Gastrocnemius medialis (tissue), 4 donors: ENCODE results near the gene ALOX5. TPM values are rescaled to one million over a fixed set of nuclear protein-coding genes. Genes with fewer than 3 reads are reported as not detected.

Experiments
- ATAC-seq, 2 donors: fragments of 150-250 bp; one replicate each; pipeline ENCODE4 v1.9.1; 2016
- DNase-seq, 2 donors: peaks; one replicate each; pipeline ENCODE4 v3.0.0-alpha.2; 2019
- H3K27ac ChIP-seq, 4 donors: fragments of 200-600 bp; sonication (generic); 1 replicate in 1 of 4; 2 replicates in 3 of 4; pipeline ENCODE4 v1.5.1; 2016 to 2018; ENCODE audit warnings: mild to moderate bottlenecking in 2 of 4, moderate library complexity in 1 of 4
- H3K27me3 ChIP-seq, 3 donors: fragments of 200-600 bp; sonication (generic) in 2 of 3; 1 replicate in 1 of 3; 2 replicates in 2 of 3; pipeline versions ENCODE4 v1.5.1 to v1.6.0; 2016 to 2019; ENCODE audit warnings: mild to moderate bottlenecking in 1 of 3, moderate library complexity in 1 of 3
- H3K36me3 ChIP-seq, 2 donors: fragments of 200-600 bp; sonication (generic) in 1 of 2; one replicate each; pipeline ENCODE4 v1.5.1; 2017 to 2018
- H3K4me1 ChIP-seq, 2 donors: fragments of 200-600 bp; sonication (generic) in 1 of 2; one replicate each; pipeline ENCODE4 v1.5.1; 2016 to 2017; ENCODE audit warnings: mild to moderate bottlenecking in 2 of 2
- H3K4me3 ChIP-seq, 4 donors: fragments of 200-600 bp; sonication (generic) in 3 of 4; 1 replicate in 1 of 4; 2 replicates in 3 of 4; pipeline ENCODE4 v1.5.1; 2016 to 2019; ENCODE audit warnings: mild to moderate bottlenecking in 2 of 4
- H3K9me3 ChIP-seq, 3 donors: fragments of 200-600 bp; sonication (generic) in 2 of 3; 1 replicate in 1 of 3; 2 replicates in 2 of 3; pipeline ENCODE4 v1.5.1; 2016 to 2019
- POLR2A ChIP-seq, 2 donors: fragments of 450-650 bp; IDR thresholded peaks; one replicate each; pipeline ENCODE4 v1.6.1; 2017; ENCODE audit warnings: antibody characterized with exemption in 2 of 2, mild to moderate bottlenecking in 2 of 2, moderate library complexity in 2 of 2
- in situ Hi-C, 4 donors: fragments of 200-750 bp; cut with MboI; loops; one replicate each; pipeline versions ENCODE4 v1.15.0 to v1.8.0; 2017; ENCODE audit warnings: low sequenced_read_pairs in 4 of 4
- intact Hi-C: fragments of 100-400 bp; cut with DNase I; formaldehyde crosslinking; loops from one replicate; pipeline ENCODE4 v1.15.1; 2023; ENCODE audit warnings: low total_unique reads
- total RNA-seq, 4 donors: library from RNA; depleted of rRNA; stranded (reverse); fragments of >200 nt; gene quantifications; one replicate each; pipeline versions ENCODE4 v1.1.0 to v1.2.3, GENCODE V29; 2016
- TF ChIP-seq, protein P1 (sequence below), 5 experiments: fragments of 450-650 bp in 3 of 5; fragments of 200-600 bp in 2 of 5; sonication (generic) in 2 of 5; IDR thresholded peaks in 4 of 5; conservative IDR thresholded peaks in 1 of 5; 1 replicate in 4 of 5; 2 replicates in 1 of 5; pipeline ENCODE4 v1.5.1; 2016 to 2019; ENCODE audit warnings: antibody characterized with exemption in 5 of 5, mild to moderate bottlenecking in 3 of 5, moderate library complexity in 3 of 5

The ALOX5 gene
- total RNA-seq, 4 donors from 2014 or later, result 1.5 to 10.8 (median 4.2) TPM

DNA sequence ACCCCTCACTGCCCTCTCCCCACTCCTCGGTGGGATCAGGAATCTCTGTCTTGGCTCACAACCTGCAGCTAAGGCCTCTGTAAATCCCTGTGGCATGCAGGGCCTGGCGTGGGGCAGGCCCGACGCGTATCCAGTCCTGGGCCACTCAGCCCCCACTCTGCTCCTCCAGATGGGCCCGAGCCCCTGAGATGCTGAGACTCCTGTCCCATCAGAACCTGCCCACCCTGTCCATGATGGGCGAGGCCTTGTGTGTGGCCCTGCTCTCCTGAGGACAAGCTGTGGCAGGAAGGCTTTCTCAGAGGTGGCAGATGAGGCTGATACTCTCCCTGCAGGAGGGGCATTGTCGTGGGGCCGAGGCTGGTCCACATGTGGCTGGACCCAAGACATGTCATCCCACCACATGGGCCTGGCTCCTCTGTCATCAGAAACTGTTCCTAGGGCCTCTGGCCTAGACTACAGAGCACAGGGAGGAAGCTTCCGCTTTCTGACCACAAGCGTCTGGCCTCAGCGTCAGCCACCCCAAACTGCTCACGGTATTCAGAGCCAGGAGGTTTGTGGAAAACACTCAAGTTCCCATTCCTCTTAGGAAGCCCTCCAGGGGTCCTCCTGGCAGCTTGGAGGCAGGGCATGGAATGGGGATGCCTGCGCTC is 6.0 kb downstream of the ALOX5 start:
- in situ Hi-C loops, result no loop called here
- ATAC-seq, result no peak
- peak in 1 of 2 donors; percentile 38 for DNase-seq
- Histone ChIP-seq H3K27ac (no peak overlapping the region), H3K36me3 (no peaks in the 10 kb centered on the region), H3K9me3 (no peaks in the 10 kb centered on the region), H3K4me1 (no peaks in the 10 kb centered on the region), H3K27me3 (peaks cover 16 to 28% (median 24%) of the 10 kb centered on the region in 3 donors), H3K4me3 (no peak overlapping the region)
- intact Hi-C loops, result no loop called here
- TF ChIP-seq, protein P1, sequence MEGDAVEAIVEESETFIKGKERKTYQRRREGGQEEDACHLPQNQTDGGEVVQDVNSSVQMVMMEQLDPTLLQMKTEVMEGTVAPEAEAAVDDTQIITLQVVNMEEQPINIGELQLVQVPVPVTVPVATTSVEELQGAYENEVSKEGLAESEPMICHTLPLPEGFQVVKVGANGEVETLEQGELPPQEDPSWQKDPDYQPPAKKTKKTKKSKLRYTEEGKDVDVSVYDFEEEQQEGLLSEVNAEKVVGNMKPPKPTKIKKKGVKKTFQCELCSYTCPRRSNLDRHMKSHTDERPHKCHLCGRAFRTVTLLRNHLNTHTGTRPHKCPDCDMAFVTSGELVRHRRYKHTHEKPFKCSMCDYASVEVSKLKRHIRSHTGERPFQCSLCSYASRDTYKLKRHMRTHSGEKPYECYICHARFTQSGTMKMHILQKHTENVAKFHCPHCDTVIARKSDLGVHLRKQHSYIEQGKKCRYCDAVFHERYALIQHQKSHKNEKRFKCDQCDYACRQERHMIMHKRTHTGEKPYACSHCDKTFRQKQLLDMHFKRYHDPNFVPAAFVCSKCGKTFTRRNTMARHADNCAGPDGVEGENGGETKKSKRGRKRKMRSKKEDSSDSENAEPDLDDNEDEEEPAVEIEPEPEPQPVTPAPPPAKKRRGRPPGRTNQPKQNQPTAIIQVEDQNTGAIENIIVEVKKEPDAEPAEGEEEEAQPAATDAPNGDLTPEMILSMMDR (IDR thresholded peaks at IDR 0.05 in 4 of 5, conservative IDR thresholded peaks at IDR 0.05 in 1 of 5), result no peak
- no peak for TF ChIP-seq POLR2A (IDR thresholded peaks at IDR 0.05)

DNA sequence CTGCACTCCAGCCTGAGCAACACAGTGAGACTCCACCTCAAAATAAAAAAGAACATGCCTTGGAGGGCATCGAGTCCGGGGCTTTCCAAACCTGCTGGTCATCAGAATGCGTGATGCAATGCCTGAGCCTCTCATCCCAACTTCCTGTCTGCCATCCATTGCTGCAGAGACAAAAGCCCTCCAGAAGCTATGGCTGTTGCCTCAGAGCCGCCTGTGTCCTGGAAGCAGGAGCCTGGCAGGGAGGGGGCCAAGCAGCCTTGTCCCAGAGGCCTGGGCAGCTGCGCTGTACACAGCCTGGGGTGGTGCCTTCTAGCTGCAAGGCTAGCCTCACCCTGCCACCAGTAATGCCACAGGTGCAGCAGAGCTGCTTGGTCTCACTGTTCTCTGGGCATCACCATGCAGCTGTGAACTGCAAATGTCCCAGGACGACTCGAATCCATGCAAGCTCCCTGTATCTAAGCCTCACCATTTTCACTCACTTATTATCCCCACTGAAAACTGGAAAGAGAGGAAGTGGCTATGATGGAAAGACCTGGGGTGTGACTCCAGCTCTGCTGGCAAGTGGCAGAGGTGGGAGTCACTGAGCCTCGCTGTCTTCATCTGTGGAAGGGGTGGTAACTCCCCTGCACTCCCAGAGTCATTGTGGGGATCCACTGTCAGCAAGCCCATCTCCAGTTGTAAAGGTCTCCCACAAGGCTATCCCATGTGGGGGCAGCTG is 7.0 kb downstream of the ALOX5 start:
- in situ Hi-C loops (no loop called here), intact Hi-C loops (no loop called here)
- Histone ChIP-seq H3K27ac (no peak overlapping the region), H3K36me3 (no peaks in the 10 kb centered on the region), H3K4me3 (no peak overlapping the region), H3K4me1 (no peaks in the 10 kb centered on the region), H3K27me3 (peaks cover 7 to 18% (median 15%) of the 10 kb centered on the region in 3 donors), H3K9me3 (no peaks in the 10 kb centered on the region)
- no peak for ATAC-seq
- DNase-seq, result peak in 1 of 2 donors; percentile 34
- no peak for TF ChIP-seq POLR2A (IDR thresholded peaks at IDR 0.05)
- TF ChIP-seq, protein P1 (IDR thresholded peaks at IDR 0.05 in 4 of 5, conservative IDR thresholded peaks at IDR 0.05 in 1 of 5), result no peak

DNA sequence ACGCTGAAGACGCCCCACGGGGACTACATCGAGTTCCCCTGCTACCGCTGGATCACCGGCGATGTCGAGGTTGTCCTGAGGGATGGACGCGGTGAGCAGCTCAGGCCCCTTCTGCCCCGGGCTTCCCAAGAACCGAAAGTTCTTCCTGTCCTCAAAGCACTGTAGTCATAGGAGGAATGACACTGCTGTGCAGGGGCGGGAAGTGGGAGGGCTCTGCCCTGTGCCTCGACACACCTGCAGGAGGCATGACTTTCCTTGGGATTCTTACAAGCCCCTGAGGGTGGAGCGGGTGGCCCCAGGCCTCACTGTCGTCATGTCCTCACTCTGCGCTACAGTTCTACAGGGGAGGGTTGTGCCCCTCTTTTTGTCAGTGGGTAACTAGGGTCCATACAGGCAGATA is 8.6 kb downstream of the ALOX5 start:
- no peak overlapping the region for H3K27ac ChIP-seq
- H3K36me3 ChIP-seq, result no peaks in the 10 kb centered on the region
- TF ChIP-seq, protein P1 (IDR thresholded peaks at IDR 0.05 in 4 of 5, conservative IDR thresholded peaks at IDR 0.05 in 1 of 5), result no peak
- no peak for TF ChIP-seq POLR2A (IDR thresholded peaks at IDR 0.05)
- no peaks in the 10 kb centered on the region for H3K9me3 ChIP-seq
- H3K27me3 ChIP-seq, result peaks cover 0 to 5% (median 0%) of the 10 kb centered on the region in 3 donors
- DNase-seq, result no peak
- H3K4me3 ChIP-seq, result no peak overlapping the region
- ATAC-seq, result no peak
- intact Hi-C loops, result no loop called here
- H3K4me1 ChIP-seq, result no peaks in the 10 kb centered on the region
- in situ Hi-C loops, result no loop called here

- intact Hi-C loops (no loop called here), in situ Hi-C loops (no loop called here)
- DNase-seq (no peak), ATAC-seq (no peak)
- Histone ChIP-seq H3K27ac (no peak overlapping the region), H3K27me3 (no peaks in the 10 kb centered on the region), H3K4me3 (no peak overlapping the region), H3K4me1 (no peaks in the 10 kb centered on the region), H3K9me3 (no peaks in the 10 kb centered on the region), H3K36me3 (no peaks in the 10 kb centered on the region)
- TF ChIP-seq POLR2A (IDR thresholded peaks at IDR 0.05), result no peak
- TF ChIP-seq, protein P1 (IDR thresholded peaks at IDR 0.05 in 4 of 5, conservative IDR thresholded peaks at IDR 0.05 in 1 of 5), result no peak
Observed at GRCh38 chr10:45383682-45384330, 9.8 kb downstream of the ALOX5 start.
